ENCODE results near the gene DAGLA.

Gene DAGLA

GRCh38 chr11:61698173-61698948 is 18.2 kb downstream of the DAGLA start:
- Histone ChIP-seq H3K9me3 (ENCODE audit: insufficient read depth, low read length) (no peaks in the 10 kb centered on the region), H3K9ac (ENCODE audit: insufficient read length, low read depth) (no peak overlapping the region), H3K4me1 (ENCODE audit: insufficient read depth, insufficient read length) (peaks cover 51% of the 10 kb centered on the region), H3K36me3 (ENCODE audit: insufficient read depth, insufficient read length, low read length) (no peaks in the 10 kb centered on the region), H3K27me3 (ENCODE audit: insufficient read depth, insufficient read length) (no peaks in the 10 kb centered on the region), H3K4me3 (ENCODE audit: insufficient read length, low read depth) (no peak overlapping the region)
- DNase-seq (ENCODE audit: low read depth, low spot score) = no peak
- TF ChIP-seq ZNF274 (IDR thresholded peaks at IDR 0.05; ENCODE audit: low read depth, low read length) = no peak

- no peaks in the 10 kb centered on the region for H3K27me3 ChIP-seq (ENCODE audit: insufficient read depth, insufficient read length)
- no peak for TF ChIP-seq ZNF274 (IDR thresholded peaks at IDR 0.05; ENCODE audit: low read depth, low read length)
- TF ChIP-seq SUZ12 (IDR thresholded peaks at IDR 0.05; ENCODE audit: extremely low read depth, insufficient read depth, insufficient read length) = no peak
- TF ChIP-seq YY1 (IDR thresholded peaks at IDR 0.05; ENCODE audit: insufficient read depth, insufficient read length) = no peak
- H3K9ac ChIP-seq (ENCODE audit: insufficient read length, low read depth) = no peak overlapping the region
- H3K4me1 ChIP-seq (ENCODE audit: insufficient read depth, insufficient read length) = peaks cover 52% of the 10 kb centered on the region
- H3K36me3 ChIP-seq (ENCODE audit: insufficient read depth, insufficient read length, low read length) = no peaks in the 10 kb centered on the region
- H3K4me3 ChIP-seq (ENCODE audit: insufficient read length, low read depth) = no peak overlapping the region
- H3K9me3 ChIP-seq (ENCODE audit: insufficient read depth, low read length) = no peaks in the 10 kb centered on the region
- DNase-seq (ENCODE audit: low read depth, low spot score) = no peak
These were observed 19.6 kb downstream of the DAGLA start for GRCh38 chr11:61699737-61700160.

- no peak overlapping the region for H3K4me3 ChIP-seq (ENCODE audit: insufficient read length, low read depth)
- H3K9ac ChIP-seq (ENCODE audit: insufficient read length, low read depth) = no peak overlapping the region
- H3K27me3 ChIP-seq (ENCODE audit: insufficient read depth, insufficient read length) = no peaks in the 10 kb centered on the region
- H3K36me3 ChIP-seq (ENCODE audit: insufficient read depth, insufficient read length, low read length) = no peaks in the 10 kb centered on the region
- DNase-seq (ENCODE audit: low read depth, low spot score) = no peak
- no peak for TF ChIP-seq ZNF274 (IDR thresholded peaks at IDR 0.05; ENCODE audit: low read depth, low read length)
- no peak for TF ChIP-seq YY1 (IDR thresholded peaks at IDR 0.05; ENCODE audit: insufficient read depth, insufficient read length)
- no peak for TF ChIP-seq SUZ12 (IDR thresholded peaks at IDR 0.05; ENCODE audit: extremely low read depth, insufficient read depth, insufficient read length)
- no peaks in the 10 kb centered on the region for H3K9me3 ChIP-seq (ENCODE audit: insufficient read depth, low read length)
- H3K4me1 ChIP-seq (ENCODE audit: insufficient read depth, insufficient read length) = peaks cover 52% of the 10 kb centered on the region
These were observed 20.0 kb downstream of the DAGLA start for GRCh38 chr11:61700212-61700611.

- Histone ChIP-seq H3K4me3 (ENCODE audit: insufficient read length, low read depth) (no peak overlapping the region), H3K27me3 (ENCODE audit: insufficient read depth, insufficient read length) (no peaks in the 10 kb centered on the region), H3K36me3 (ENCODE audit: insufficient read depth, insufficient read length, low read length) (no peaks in the 10 kb centered on the region), H3K4me1 (ENCODE audit: insufficient read depth, insufficient read length) (peaks cover 49% of the 10 kb centered on the region), H3K9ac (ENCODE audit: insufficient read length, low read depth) (no peak overlapping the region), H3K9me3 (ENCODE audit: insufficient read depth, low read length) (no peaks in the 10 kb centered on the region)
- TF ChIP-seq SUZ12 (IDR thresholded peaks at IDR 0.05; ENCODE audit: extremely low read depth, insufficient read depth, insufficient read length) (no peak), ZNF274 (IDR thresholded peaks at IDR 0.05; ENCODE audit: low read depth, low read length) (no peak), YY1 (IDR thresholded peaks at IDR 0.05; ENCODE audit: insufficient read depth, insufficient read length) (no peak)
- DNase-seq (ENCODE audit: low read depth, low spot score) = no peak
These were observed 20.5 kb downstream of the DAGLA start for GRCh38 chr11:61700720-61701119.

- Histone ChIP-seq H3K4me1 (ENCODE audit: insufficient read depth, insufficient read length) (peaks cover 44% of the 10 kb centered on the region), H3K36me3 (ENCODE audit: insufficient read depth, insufficient read length, low read length) (no peaks in the 10 kb centered on the region), H3K9ac (ENCODE audit: insufficient read length, low read depth) (peak overlapping the region; percentile 33), H3K4me3 (ENCODE audit: insufficient read length, low read depth) (no peak overlapping the region), H3K9me3 (ENCODE audit: insufficient read depth, low read length) (no peaks in the 10 kb centered on the region), H3K27me3 (ENCODE audit: insufficient read depth, insufficient read length) (no peaks in the 10 kb centered on the region)
- DNase-seq (ENCODE audit: low read depth, low spot score) = no peak
- no peak for TF ChIP-seq YY1 (IDR thresholded peaks at IDR 0.05; ENCODE audit: insufficient read depth, insufficient read length)
- no peak for TF ChIP-seq ZNF274 (IDR thresholded peaks at IDR 0.05; ENCODE audit: low read depth, low read length)
- TF ChIP-seq SUZ12 (IDR thresholded peaks at IDR 0.05; ENCODE audit: extremely low read depth, insufficient read depth, insufficient read length) = no peak
These were observed 21.2 kb downstream of the DAGLA start for GRCh38 chr11:61701242-61701886.

- Histone ChIP-seq H3K9me3 (ENCODE audit: insufficient read depth, low read length) (no peaks in the 10 kb centered on the region), H3K27me3 (ENCODE audit: insufficient read depth, insufficient read length) (no peaks in the 10 kb centered on the region), H3K4me3 (ENCODE audit: insufficient read length, low read depth) (no peak overlapping the region), H3K36me3 (ENCODE audit: insufficient read depth, insufficient read length, low read length) (no peaks in the 10 kb centered on the region), H3K9ac (ENCODE audit: insufficient read length, low read depth) (no peak overlapping the region), H3K4me1 (ENCODE audit: insufficient read depth, insufficient read length) (peaks cover 41% of the 10 kb centered on the region)
- no peak for TF ChIP-seq YY1 (IDR thresholded peaks at IDR 0.05; ENCODE audit: insufficient read depth, insufficient read length)
- TF ChIP-seq ZNF274 (IDR thresholded peaks at IDR 0.05; ENCODE audit: low read depth, low read length) = no peak
- TF ChIP-seq SUZ12 (IDR thresholded peaks at IDR 0.05; ENCODE audit: extremely low read depth, insufficient read depth, insufficient read length) = no peak
- no peak for DNase-seq (ENCODE audit: low read depth, low spot score)
These were observed 22.6 kb downstream of the DAGLA start for GRCh38 chr11:61702701-61703312.

- H3K27me3 ChIP-seq (ENCODE audit: insufficient read depth, insufficient read length) = no peaks in the 10 kb centered on the region
These were observed 24.6 kb downstream of the DAGLA start for GRCh38 chr11:61704838-61705237.

More at GRCh38 chr11:61704838-61705237, 24.6 kb downstream of the DAGLA start:
- H3K9ac ChIP-seq (ENCODE audit: insufficient read length, low read depth) = peak overlapping the region; percentile 25
- TF ChIP-seq SUZ12 (IDR thresholded peaks at IDR 0.05; ENCODE audit: extremely low read depth, insufficient read depth, insufficient read length) = no peak
- no peak for TF ChIP-seq ZNF274 (IDR thresholded peaks at IDR 0.05; ENCODE audit: low read depth, low read length)
- no peak for DNase-seq (ENCODE audit: low read depth, low spot score)
- no peak overlapping the region for H3K4me3 ChIP-seq (ENCODE audit: insufficient read length, low read depth)
- no peaks in the 10 kb centered on the region for H3K36me3 ChIP-seq (ENCODE audit: insufficient read depth, insufficient read length, low read length)
- no peaks in the 10 kb centered on the region for H3K9me3 ChIP-seq (ENCODE audit: insufficient read depth, low read length)
- peaks cover 44% of the 10 kb centered on the region for H3K4me1 ChIP-seq (ENCODE audit: insufficient read depth, insufficient read length)

Measured in NT2/D1 (cell line).